Measurements from ENCODE around the gene ACTMAP. TPM values are rescaled to one million over a fixed set of nuclear protein-coding genes. Genes with fewer than 3 reads are reported as not detected.
A peak's percentile ranks its signal among the peaks of the same experiment; 100 is the strongest.

ACTMAP gene
- total and polyA plus RNA-seq, 2 of the 13 experiments (the other 11 are each of a cell fraction or from before 2014, with no cell fraction given): 2.2 to 7.9 TPM

GRCh38 chr19:40717325-40717879 is 32.9 kb downstream of the ACTMAP start (continued):
- 0 out of 2 replicates have a peak, but pooled peaks have one; percentile 15 for TF ChIP-seq IRF2 (CRISPR knock-in tag; IDR thresholded peaks at IDR 0.05)
- no peak for TF ChIP-seq ZFP91 (CRISPR knock-in tag; IDR thresholded peaks at IDR 0.05; ENCODE audit: borderline replicate concordance)
- peak; percentile 24; the same call in 1 of the 2 replicates for TF ChIP-seq ZNF563 (CRISPR knock-in tag; IDR thresholded peaks at IDR 0.05)
- TF ChIP-seq ATF6 (CRISPR knock-in tag; conservative IDR thresholded peaks at IDR 0.05): 0 out of 2 replicates have a peak, but pooled peaks have one; percentile 27
- no peak for TF ChIP-seq MTERF4 (CRISPR knock-in tag; IDR thresholded peaks at IDR 0.05)
- TF ChIP-seq POLR2A (IDR thresholded peaks at IDR 0.05; ENCODE audit: insufficient read depth in 1 of 2, low read depth in 2 of 2, low read length in 2 of 2): peak; percentile 52 to 70; a peak in 3 of 4 replicates
- 0 out of 2 replicates have a peak, but pooled peaks have one; percentile 49 for TF ChIP-seq THAP7 (CRISPR knock-in tag; IDR thresholded peaks at IDR 0.05)
- TF ChIP-seq CBFB (CRISPR knock-in tag; IDR thresholded peaks at IDR 0.05): no peak
- TF ChIP-seq ZFX (CRISPR knock-in tag; IDR thresholded peaks at IDR 0.05; ENCODE audit: low read depth): peak; percentile 64; the same call in 1 of the 2 replicates
- TF ChIP-seq MED1 (CRISPR knock-in tag; IDR thresholded peaks at IDR 0.05): peak; percentile 14; the same call in 1 of the 2 replicates
- TF ChIP-seq JUND (CRISPR knock-in tag; IDR thresholded peaks at IDR 0.05): no peak
- TF ChIP-seq CHD4 (IDR thresholded peaks at IDR 0.05; ENCODE audit: borderline replicate concordance, low read length): no peak
- TF ChIP-seq PHF8 (CRISPR knock-in tag; IDR thresholded peaks at IDR 0.05): peak; percentile 44; the same call in 1 of the 2 replicates
- TF ChIP-seq KLF11 (CRISPR knock-in tag; IDR thresholded peaks at IDR 0.05): no peak
- peak; percentile 20; the same call in 1 of the 2 replicates for TF ChIP-seq HNF4G (IDR thresholded peaks at IDR 0.05; ENCODE audit: borderline replicate concordance, low read depth, low read length)
- no peak for TF ChIP-seq HNF4G (CRISPR knock-in tag; IDR thresholded peaks at IDR 0.05; ENCODE audit: borderline replicate concordance, low read depth)
- TF ChIP-seq TERF1 (CRISPR knock-in tag; IDR thresholded peaks at IDR 0.05): 0 out of 2 replicates have a peak, but pooled peaks have one; percentile 31
- TF ChIP-seq ZNF891 (CRISPR knock-in tag; IDR thresholded peaks at IDR 0.05): no peak
- TF ChIP-seq DR1 (CRISPR knock-in tag; IDR thresholded peaks at IDR 0.05): 0 out of 2 replicates have a peak, but pooled peaks have one; percentile 42
- TF ChIP-seq ZSCAN22 (CRISPR knock-in tag; IDR thresholded peaks at IDR 0.05): no peak; the same call in 1 of the 2 replicates
